HG03060 (cell line): Measurements from ENCODE around the gene ELL.
"Not testable (repeated sequence)": the region's sequence is repeated elsewhere in the genome, so short reads cannot be mapped to it uniquely, and the experiment has no call there.

Experiments used
- ATAC-seq: cut with Tn5 transposase; IDR thresholded peaks from one replicate; pipeline ENCODE4 v1.9.1; 2021; ENCODE audit warnings: low read depth, moderate number of reproducible peaks; ENCODE audit not compliant: unreplicated experiment

ELL gene

DNA sequence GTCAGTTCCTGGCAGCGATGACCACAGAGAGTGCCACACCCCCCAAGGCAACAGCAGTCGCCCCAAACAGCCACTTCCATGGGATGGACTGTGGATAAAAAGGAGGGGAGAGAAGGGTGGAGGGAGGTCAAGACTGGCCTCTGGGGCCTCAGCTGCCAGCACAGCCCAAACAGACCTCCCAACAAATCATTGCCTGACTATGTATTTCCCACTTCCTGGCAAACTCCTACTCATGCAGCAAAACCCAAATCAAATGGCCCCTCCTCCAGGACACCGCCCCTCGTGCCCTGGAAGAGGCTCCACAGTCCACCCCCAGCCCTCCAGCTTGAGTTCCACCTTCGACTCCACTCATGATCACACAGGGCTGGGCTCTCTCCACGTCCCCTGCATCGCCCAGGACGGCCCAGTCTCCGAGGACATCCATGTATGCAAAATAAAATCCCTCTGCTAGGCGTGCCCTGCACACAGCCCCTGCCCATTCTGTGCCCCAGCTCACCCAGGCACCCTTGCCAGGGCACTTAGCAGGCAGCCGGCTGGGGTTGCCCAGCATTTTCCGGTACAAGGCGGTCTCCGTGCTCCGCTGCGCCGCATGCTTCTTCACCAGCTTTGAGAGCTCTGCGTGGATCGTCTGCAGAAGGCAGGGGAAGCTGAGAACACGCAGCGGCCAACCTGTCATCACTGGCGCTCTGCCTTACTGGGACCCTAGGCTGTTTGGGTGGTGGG lies 10.5 kb upstream of the ELL start:
- ATAC-seq = no peak

DNA sequence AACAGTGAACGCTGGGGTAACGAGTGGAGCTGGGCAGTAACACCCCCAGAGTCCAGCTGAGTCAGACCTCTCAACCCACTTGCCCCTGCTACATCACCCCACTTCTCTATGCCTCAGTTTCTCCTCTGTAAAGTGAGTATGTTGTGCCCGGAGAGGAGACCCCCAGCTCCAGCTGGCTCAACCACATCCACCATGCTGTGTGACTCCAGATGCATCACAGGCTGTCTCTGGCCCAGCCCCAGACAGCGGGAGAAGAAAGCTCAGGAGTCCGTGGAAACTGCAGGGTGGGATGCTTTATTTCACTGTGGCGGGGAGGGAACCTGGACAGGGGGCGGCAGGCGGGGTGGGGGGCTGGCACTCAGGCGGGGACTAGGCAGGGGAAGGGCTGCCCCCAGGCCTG lies 9.6 kb upstream of the ELL start:
- ATAC-seq = no peak

DNA sequence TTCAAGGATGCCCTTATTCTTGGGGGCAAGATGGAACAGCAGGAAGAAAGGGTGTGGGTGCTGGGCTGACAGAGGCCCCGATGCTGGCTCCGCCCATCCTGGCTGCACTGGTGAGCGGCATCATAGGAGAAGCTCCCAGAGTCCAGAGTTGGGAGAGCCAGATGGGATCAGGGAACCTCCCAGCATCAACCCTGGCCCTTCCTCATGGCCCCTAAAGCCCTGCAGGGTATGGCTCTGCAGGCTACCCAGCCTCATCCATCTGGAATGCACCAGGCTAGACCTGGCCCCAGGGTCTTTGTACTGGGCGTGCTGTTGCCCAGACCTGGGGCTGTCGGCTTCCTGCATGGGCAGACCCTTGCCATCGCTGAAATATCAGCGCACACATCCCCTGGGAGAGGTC lies 7.9 kb upstream of the ELL start:
- no peak for ATAC-seq

DNA sequence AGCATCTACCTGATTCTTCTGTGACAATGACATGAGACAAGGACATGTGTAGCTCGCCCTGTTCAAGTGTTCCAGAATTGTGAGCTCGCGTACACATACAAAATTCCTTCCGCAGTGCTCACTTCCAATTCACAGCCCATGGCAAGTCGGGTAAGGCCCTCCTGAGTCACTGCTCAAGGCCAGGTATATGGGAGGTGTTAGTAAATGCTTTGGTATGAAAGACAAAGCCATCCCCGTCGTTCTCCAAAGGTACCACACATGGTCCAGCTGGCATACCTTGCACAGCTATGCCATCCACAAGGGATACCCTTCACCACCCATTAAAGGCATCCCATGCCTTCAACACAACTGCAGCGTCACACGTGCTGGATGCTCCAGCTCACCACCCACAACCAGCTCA lies 4.4 kb upstream of the ELL start:
- no peak for ATAC-seq

DNA sequence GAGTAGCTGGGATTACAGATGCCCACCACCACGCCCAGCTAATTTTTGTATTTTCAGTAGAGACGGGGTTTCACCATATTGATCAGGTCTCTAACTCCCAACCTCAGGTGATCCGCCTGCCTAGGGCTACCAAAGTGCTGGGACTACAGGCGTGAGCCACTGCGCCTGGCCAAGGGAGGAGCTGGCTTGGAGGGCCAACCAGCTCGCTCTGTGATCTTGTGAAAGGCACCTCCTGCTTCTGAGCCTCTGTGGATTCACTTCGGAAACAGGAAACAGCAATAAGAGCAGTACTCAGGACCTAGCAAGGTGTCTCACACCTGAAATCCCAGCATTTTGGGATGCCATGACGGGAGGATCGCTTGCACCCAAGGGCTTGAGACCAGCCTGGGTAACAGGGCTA lies 2.0 kb upstream of the ELL start:
- ATAC-seq = no peak

DNA sequence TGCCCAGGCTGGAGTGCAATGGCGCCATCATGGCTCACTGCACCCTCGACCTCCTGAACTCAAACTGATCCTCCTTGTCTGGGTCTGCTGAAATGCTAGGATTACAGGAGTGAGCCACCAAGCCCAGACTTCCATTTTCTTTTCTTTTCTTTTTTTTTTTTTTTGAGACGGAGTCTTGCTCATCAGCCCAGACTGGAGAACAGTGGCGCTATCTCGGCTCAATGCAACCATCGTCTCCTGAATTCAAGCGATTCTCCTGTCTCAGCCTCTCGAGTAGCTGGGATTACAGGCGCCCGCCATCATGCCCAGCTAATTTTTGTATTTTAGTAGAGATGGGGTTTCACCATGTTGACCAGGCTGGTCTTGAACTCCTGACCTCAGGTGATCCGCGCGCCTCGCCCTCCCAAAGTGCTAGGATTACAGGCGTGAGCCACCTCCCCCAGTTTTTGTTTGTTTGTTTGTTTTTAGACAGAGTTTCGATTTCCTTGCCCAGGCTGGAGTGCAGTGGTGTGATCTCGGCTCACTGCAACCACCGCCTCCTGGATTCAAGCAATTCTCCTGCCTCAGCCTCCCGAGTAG lies 1.1 kb upstream of the ELL start:
- not testable (repeated sequence) for ATAC-seq

DNA sequence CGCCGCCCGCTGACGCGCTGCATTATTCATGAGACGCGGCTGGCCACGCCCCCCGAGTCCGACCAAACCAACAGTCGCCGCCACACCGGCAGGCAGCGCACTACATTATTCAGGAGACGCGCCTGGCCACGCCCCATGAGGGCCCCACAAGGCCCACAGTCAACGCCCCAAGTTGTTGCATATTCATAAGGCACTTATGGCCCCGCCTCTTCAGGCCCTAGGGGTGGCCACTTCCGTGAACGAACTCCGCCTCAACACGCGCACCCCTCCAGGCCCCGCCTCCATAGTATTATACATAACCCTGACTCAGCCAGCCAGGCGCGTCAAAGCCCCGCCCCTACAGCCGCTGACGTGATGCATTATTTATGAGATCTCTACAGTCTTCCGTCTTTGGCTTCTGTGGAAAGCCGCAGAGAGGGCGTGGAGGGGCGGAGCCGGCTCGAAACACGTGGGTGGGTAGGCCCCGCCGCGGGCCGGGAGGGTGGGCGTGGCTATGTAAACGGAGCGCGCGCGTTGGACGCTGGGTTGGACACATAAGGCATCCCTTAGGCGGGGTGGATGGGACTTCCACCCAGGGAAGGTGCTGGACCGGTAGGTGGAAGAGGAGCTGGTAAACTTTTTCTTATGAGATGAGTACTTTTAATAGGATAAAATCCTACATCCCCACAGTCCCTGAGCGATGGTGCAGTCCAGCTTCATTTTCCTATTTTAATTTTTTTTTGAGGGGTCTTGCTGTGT lies 423 bp upstream of the ELL start:
- peak; percentile 72 for ATAC-seq

DNA sequence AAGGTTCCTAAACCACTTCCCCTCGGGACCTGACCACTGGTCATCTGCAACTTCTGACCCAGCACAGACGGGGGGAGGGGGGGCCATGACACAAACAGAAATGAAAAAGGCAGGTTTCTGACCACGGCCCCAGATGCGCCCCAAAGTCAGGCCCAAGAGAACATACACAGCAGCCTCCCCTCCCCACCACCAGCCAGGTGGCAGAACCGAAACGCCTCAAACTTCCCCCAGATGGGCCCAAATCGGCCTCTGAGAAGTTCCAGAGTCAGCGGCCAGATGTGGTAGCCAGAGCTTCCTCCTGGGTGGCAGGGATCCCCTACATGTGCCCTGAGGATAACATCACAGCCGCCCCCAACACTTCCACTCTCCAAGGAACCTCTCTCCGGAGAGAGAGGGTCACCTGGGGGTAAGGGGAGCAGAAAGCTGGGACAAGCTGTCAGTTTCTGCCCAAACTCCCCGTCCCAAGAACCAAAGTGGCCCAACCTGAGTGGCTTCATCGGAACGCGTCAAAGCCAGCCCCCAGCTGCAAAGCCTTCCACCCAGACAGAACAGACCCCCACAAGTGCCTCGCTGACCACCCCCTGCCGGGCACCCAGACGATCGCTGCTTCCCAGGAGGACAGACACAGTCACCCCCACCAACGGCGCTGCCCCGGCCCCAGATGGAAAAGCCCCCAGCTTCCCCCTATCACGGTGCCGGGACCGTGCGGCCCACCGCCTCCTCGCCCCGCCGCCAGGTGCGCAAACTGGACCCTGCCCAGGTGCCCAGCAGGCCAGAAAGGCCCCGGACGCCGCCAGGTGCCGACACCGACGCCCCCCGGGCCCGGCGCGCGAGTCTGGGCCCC lies 800 bp downstream of the ELL start:
- ATAC-seq = no peak

DNA sequence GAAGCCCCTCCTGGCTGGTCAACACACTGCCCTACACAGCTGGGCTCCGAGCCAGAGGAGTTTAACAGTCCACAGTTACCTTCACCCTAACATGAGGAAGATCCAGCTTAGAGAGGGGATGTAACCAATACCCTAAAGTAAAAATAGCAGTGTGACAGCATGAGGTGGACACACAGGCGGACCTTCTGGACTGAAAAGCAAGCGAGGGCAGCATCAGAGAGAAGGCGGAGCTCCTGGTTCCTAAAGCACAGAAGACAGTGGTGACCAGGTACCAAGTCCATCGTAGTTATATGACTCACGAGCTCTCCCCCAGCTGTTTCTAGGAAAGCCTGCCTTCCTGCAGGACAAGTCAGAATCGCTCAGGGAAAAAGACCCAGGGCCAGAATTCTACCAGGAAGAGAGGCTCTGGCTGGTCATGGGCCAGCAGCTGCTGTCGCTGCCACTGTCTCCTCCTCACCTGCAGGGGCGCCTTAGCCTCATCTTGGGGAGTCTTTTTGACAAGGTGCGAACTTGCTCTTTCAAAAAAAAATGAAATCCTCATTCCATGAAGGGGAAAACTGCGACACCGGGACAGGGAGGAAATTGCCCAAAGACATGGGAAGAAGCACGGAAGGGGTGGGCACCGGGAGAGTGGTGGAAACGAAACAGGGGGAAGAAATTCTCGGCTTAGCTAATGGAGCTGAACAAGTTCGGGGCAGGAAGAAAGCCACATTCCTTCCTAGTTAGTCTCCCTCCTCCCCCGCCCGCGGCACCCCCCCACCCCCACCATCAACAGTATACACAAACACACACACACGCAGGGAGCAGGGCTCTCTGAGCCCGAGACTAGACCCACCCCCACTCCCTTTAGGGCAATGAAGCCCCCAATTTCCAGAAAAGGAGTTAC lies 1.7 kb downstream of the ELL start:
- no peak for ATAC-seq

DNA sequence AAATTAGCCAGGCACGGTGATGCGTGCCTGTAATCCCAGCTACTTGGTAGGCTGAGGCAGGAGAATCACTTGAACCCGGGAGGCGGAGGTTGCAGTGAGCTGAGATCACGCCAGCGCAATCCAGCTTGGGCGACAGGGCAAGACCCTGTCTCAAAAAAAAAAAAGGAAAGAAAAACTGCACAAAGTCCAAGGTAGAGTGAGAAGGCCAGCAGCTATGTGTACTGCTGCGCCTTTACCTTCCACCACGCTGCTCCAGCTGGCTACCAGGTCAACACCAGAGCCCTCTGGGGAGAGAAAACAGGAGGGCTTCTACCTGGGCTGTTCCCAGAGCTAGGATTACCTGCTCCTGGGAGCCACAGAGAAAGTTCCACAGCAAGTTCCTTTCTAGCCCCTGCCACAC lies 3.2 kb downstream of the ELL start:
- ATAC-seq = no peak

DNA sequence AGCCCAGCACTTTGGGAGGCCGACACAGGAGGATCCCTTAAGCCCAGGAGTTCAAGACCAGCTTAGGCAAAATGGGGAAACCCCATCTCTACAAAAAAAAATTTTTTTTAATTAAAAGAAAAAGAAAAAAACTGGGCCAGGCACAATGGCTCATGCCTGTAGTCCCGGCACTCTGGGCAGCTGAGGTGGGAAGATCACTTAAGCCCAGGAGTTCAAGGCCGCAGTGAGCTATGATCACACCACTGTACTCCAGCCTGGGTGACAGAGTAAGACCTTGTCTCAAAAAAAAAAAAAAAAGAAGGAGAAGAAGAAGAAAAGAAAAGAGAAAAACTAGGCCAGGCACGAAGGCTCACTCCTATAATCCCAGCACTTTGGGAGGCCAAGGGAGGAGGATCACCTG lies 4.3 kb downstream of the ELL start:
- ATAC-seq = no peak

DNA sequence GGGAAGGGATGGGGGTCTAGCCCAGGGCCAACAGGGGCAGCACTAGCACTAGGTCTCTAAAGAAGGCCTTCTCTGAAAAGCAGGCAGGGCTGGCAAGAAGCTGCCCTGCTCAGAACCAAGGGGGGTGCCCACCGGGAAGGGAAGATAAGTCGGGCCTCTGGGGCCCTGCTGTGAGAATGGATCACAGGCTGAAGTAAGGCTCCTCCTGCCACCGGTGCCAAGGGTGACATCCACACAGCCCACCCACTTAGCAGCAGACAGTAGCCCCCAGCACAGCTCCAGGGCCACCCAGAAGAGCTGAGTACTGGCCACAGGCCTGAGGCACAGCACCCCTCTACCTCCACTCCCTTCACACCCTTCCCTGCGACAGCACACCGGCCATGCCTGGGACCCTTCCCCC lies 5.9 kb downstream of the ELL start:
- no peak for ATAC-seq

DNA sequence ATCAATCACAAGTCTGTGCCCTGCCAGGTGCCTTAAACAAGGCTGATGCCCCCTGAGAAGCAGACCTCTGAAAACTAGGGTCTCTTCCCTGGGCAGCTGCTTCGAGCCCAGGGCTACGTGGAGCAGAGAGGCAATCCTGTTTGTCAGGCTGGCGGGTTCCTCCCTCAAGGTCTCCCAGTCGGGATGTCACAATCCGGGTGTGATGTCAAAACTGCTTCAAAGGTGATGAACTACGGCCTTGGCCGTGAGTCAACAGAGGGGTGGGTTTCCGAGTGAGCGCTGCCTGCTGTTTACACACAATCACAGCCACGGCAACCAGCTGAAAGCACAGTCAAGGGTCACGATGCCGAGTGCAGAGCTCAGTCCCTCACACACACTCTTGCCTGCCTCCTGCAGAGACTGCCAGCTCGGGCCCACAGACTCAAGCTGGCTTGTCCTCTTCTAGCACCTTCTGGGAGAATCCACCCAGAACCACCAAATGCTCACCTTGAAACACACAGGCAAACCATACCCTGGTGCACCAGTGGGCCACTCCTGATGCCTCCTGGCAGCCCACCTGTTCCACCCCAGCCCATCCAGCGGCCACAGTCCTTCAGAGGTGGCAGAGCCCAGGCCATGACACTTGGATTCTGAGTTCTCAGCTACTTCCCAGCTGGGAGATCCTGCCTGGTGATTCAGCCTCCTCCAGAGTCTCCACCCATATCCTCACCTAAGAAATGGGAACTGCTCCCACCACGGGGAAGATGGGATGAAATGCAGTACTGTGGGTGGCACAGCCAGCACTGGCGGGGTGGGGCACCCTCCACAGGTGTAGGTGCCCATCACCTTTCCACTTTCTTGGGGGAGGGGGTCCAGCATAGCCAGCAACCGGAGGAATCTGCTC lies 6.8 kb downstream of the ELL start:
- no peak for ATAC-seq

DNA sequence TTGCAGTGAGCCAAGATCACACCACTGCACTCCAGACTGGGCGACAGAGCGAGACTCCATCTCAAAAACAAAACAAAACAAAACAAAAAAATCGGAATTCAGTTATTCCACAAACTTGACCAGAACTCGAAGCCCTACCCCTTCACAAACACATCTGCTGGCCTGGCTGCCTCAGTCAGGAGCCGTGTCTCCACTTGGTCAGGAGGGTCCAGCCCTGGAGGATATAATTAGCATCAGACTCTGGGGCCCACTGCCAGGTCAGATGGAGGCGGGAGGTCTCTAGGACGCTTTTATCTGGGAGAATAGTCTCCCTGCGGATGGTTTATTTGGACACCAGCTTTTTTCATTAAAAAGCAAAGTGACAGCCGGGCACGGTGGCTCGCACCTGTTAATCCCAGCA lies 8.0 kb downstream of the ELL start:
- no peak for ATAC-seq

DNA sequence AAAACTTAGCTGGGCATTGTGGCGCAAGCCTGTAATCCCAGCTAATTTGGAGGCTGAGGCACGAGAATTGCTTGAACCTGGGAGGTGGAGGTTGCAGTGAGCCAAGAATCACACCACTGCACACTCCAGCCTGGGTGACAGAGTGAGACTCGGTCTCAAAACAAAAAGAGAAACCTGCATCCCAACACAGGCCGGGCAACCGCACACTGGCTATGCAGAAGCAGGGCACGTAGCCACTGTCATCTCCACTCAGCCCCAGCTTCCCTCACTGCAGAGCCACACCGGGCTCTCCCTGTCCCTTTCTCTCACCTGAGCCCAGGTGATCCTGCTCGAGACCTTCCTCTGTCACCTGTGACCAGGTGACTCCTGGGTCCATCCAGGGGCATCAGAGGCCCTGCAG lies 11.7 kb downstream of the ELL start:
- no peak for ATAC-seq

DNA sequence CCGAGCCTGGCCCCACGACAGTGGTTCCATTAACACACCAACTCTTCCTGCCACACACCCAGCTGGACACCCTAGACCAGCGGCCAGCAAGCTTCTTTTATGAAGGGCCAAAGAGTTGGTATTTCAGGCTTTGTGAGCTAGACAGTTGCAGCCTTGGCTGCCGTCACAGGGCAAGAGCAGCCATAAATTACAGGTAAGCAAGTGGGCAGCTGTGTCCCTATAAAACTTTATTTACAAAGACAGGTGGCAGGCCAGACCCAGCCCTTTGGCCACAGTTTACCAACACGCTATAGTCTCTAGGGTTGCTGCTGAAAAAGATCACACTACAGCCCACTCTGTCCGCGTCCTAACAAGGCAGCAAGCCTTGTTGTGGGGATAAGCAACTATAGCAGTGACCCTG lies 13.3 kb downstream of the ELL start:
- no peak for ATAC-seq

DNA sequence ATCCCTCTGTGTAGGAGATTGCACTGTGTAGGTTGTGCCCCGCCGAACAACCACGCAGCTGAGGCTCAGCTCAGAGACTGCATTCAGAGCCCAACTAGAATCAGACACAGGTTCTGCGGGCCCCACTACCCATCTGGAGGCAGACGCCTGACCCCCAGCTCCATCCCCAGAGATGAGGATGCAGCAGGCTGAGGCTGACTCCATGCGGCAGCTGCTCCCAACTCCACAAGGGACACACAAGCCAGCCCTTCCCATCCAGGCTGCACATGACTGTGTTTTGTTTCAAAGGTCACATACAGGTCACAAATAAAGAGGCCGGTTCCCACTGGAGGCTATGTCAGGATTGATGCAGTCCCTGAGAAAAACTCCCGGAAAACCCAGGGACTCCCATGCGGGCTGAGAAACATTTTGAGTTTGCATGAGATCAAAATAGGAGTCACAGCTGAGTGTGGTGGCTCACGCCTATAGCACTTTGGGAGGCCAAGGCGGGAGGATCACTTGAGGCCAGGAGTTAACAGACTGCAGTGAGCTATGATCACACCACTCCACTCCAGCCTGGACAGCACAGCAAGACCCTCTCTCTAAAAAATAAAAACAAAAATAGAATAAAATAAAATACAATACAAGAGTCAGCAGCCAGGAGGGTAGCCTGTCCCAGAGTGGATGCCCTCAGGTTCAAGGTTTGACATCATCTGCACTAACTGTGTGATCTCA lies 14.0 kb downstream of the ELL start:
- no peak for ATAC-seq

DNA sequence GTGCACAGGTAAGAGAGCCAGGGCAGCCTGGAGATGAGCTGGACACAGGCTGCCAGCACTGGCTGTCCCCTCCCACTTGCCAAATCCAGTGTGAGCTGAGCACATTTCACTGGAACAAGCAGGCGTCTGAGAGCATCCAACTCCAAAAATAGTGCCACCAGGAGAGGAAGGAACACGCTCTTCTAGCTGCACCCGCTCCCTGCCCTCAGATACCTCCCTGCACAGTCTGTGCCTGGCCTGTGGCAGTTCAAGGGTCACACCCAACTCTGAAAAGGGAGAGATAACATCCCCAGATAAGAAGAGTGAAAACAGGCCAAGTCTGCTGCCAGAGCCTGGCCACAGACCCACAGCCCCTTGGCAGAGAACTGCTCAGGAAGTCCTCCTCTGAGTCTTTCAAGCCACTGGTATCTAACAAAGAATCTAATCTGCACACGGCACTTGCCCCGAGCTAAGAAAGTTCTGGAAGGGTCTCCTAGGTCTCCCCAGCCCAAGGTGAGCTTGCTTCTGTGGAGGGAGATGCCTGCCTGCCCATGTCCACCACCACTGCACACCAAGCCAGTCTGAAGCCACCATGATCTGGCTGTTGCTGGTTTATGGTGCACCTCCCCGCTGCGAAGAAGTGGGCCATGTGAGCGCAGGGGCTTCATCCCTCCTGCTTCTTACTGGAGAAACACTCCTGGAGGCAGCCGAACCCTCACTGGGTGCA lies 14.7 kb downstream of the ELL start:
- ATAC-seq = no peak
